Fibroblast of lung (primary cell): ENCODE measurements around the gene CCM2L. TPM values are rescaled to one million over a fixed set of nuclear protein-coding genes. Genes with fewer than 3 reads are reported as not detected.

Source experiments
- DNase-seq, 2 donors: peaks; one replicate each; pipeline versions ENCODE4 v3.0.0 to v3.0.0-alpha.2; 2010; ENCODE audit warnings: low read depth in 2 of 2
- H2AFZ ChIP-seq: 2 replicates; pipeline ENCODE4 v1.5.1; 2012; ENCODE audit warnings: low read length, control low read depth, inconsistent platforms
- H3K27ac ChIP-seq: 2 replicates; pipeline ENCODE4 v1.5.1; 2011; ENCODE audit warnings: low read length, control low read depth; ENCODE audit not compliant: insufficient read depth
- H3K27me3 ChIP-seq: 2 replicates; pipeline ENCODE4 v1.5.1; 2011; ENCODE audit warnings: mild to moderate bottlenecking, low read length; ENCODE audit not compliant: control insufficient read depth, insufficient read depth
- H3K36me3 ChIP-seq: 2 replicates; pipeline ENCODE4 v1.5.1; 2011; ENCODE audit warnings: low read length; ENCODE audit not compliant: control insufficient read depth, insufficient read depth
- H3K4me1 ChIP-seq: 2 replicates; pipeline ENCODE4 v1.5.1; 2011; ENCODE audit warnings: low read length; ENCODE audit not compliant: control insufficient read depth, insufficient read depth; ENCODE audit errors: extremely low read depth
- H3K4me2 ChIP-seq: 2 replicates; pipeline ENCODE4 v1.5.1; 2011; ENCODE audit warnings: low read length, control low read depth; ENCODE audit not compliant: insufficient read depth; ENCODE audit errors: extremely low read depth
- H3K4me3 ChIP-seq, 4 experiments: fragments of 200-600 bp in 1 of 4; sonication (generic) in 1 of 4; replicated peaks in 1 of 4; 2 replicates each; pipeline ENCODE4 v1.5.1; 2011 to 2016; ENCODE audit warnings: low read length in 4 of 4, low read depth in 3 of 4, mild to moderate bottlenecking in 3 of 4, control low read depth in 2 of 4, inconsistent platforms in 1 of 4, mixed read lengths in 1 of 4; ENCODE audit not compliant: insufficient read depth in 1 of 4; ENCODE audit errors: control extremely low read depth in 1 of 4
- H3K79me2 ChIP-seq: 2 replicates; pipeline ENCODE4 v1.5.1; 2012; ENCODE audit warnings: mild to moderate bottlenecking, low read length, inconsistent platforms; ENCODE audit not compliant: control insufficient read depth, insufficient read depth
- H3K9ac ChIP-seq: 2 replicates; pipeline ENCODE4 v1.5.1; 2011; ENCODE audit warnings: mild to moderate bottlenecking, low read length, control low read depth; ENCODE audit not compliant: insufficient read depth
- H3K9me3 ChIP-seq: 2 replicates; pipeline ENCODE4 v1.5.1; 2012; ENCODE audit warnings: low read depth, low read length; ENCODE audit not compliant: control insufficient read depth, insufficient read depth
- H4K20me1 ChIP-seq: 2 replicates; pipeline ENCODE4 v1.5.1; 2011; ENCODE audit warnings: low read length; ENCODE audit not compliant: control insufficient read depth, insufficient read depth; ENCODE audit errors: extremely low read depth
- CTCF ChIP-seq, 2 donors: IDR thresholded peaks in 1 of 2; conservative IDR thresholded peaks in 1 of 2; 1 replicate in 1 of 2; 2 replicates in 1 of 2; pipeline ENCODE4 v1.5.1; 2011 to 2012; ENCODE audit warnings: low read length in 2 of 2, control low read depth in 1 of 2, inconsistent platforms in 1 of 2, low read depth in 1 of 2, mild to moderate bottlenecking in 1 of 2
- EZH2 ChIP-seq: IDR thresholded peaks from 2 replicates; pipeline ENCODE4 v1.5.1; 2012; ENCODE audit warnings: low read length, control low read depth, mild to moderate bottlenecking; ENCODE audit errors: missing control alignments
- polyA plus RNA-seq, 2 donors: library from polyadenylated mRNA; depleted of rRNA in 1 of 2; stranded (reverse) in 1 of 2; unstranded in 1 of 2; fragments of >200 nt; gene quantifications; 2 replicates each; pipeline ENCODE4 v1.2.1, GENCODE V29; 2011 to 2012; ENCODE audit warnings: missing spikeins in 1 of 2
- total RNA-seq: library from RNA; depleted of rRNA; stranded (reverse); fragments of >200 nt; gene quantifications from 2 replicates; pipeline ENCODE4 v1.2.1, GENCODE V29; 2014

CCM2L gene
- total and polyA plus RNA-seq, 2 donors (not counting 1 experiment from before 2014, with no cell fraction given): not detected

GRCh38 chr20:32006841-32007786 lies 3.1 kb upstream of the CCM2L start:
- TF ChIP-seq EZH2 (peak; percentile 43), CTCF (conservative IDR thresholded peaks at IDR 0.05 in 1 of 2, IDR thresholded peaks at IDR 0.05 in 1 of 2; ENCODE audit: low read depth in 1 of 2, low read length in 2 of 2) (no peak)
- H3K9ac ChIP-seq: no peak overlapping the region
- no peak overlapping the region for H3K4me3 ChIP-seq
- H3K79me2 ChIP-seq: no peaks in the 10 kb centered on the region
- peaks cover 10% of the 10 kb centered on the region for H3K27me3 ChIP-seq
- H3K36me3 ChIP-seq: no peaks in the 10 kb centered on the region
- no peaks in the 10 kb centered on the region for H3K4me1 ChIP-seq
- DNase-seq: no peak
- H3K27ac ChIP-seq: no peak overlapping the region
- H3K4me2 ChIP-seq: no peak overlapping the region
- no peak overlapping the region for H2AFZ ChIP-seq
- no peaks in the 10 kb centered on the region for H4K20me1 ChIP-seq
- no peaks in the 10 kb centered on the region for H3K9me3 ChIP-seq

GRCh38 chr20:32007787-32008616 lies 2.2 kb upstream of the CCM2L start:
- TF ChIP-seq CTCF (conservative IDR thresholded peaks at IDR 0.05 in 1 of 2, IDR thresholded peaks at IDR 0.05 in 1 of 2; ENCODE audit: low read depth in 1 of 2, low read length in 2 of 2) (no peak), EZH2 (no peak)
- H3K9me3 ChIP-seq: no peaks in the 10 kb centered on the region
- H3K9ac ChIP-seq: no peak overlapping the region
- H3K4me3 ChIP-seq: no peak overlapping the region
- no peaks in the 10 kb centered on the region for H3K79me2 ChIP-seq
- no peak overlapping the region for H3K4me2 ChIP-seq
- H3K4me1 ChIP-seq: no peaks in the 10 kb centered on the region
- no peaks in the 10 kb centered on the region for H4K20me1 ChIP-seq
- H3K27me3 ChIP-seq: peaks cover 8% of the 10 kb centered on the region
- H3K36me3 ChIP-seq: no peaks in the 10 kb centered on the region
- H2AFZ ChIP-seq: no peak overlapping the region
- DNase-seq: no peak
- H3K27ac ChIP-seq: no peak overlapping the region

GRCh38 chr20:32009564-32009963 lies 674 bp upstream of the CCM2L start:
- Histone ChIP-seq H2AFZ (no peak overlapping the region), H3K9ac (no peak overlapping the region), H3K27me3 (peaks cover 8% of the 10 kb centered on the region), H3K4me1 (no peaks in the 10 kb centered on the region), H3K9me3 (no peaks in the 10 kb centered on the region), H3K4me2 (no peak overlapping the region), H4K20me1 (no peaks in the 10 kb centered on the region), H3K36me3 (no peaks in the 10 kb centered on the region), H3K27ac (no peak overlapping the region), H3K4me3 (no peak overlapping the region), H3K79me2 (no peaks in the 10 kb centered on the region)
- DNase-seq: no peak
- no peak for TF ChIP-seq CTCF (conservative IDR thresholded peaks at IDR 0.05 in 1 of 2, IDR thresholded peaks at IDR 0.05 in 1 of 2; ENCODE audit: low read depth in 1 of 2, low read length in 2 of 2)
- no peak for TF ChIP-seq EZH2
